Small intestine (tissue), 16 donors: ENCODE results near the gene NUTM2D. TPM values are rescaled to one million over a fixed set of nuclear protein-coding genes. Genes with fewer than 3 reads are reported as not detected.
"Not testable (repeated sequence)": the region's sequence is repeated elsewhere in the genome, so short reads cannot be mapped to it uniquely, and the experiment has no call there.

Experiments used
- DNase-seq, 2 donors: peaks; one replicate each; pipeline versions ENCODE4 v3.0.0 to v3.0.0-alpha.2; 2013
- FAIRE-seq: peaks from 2 replicates; lab custom pipeline; 2012; peaks lifted over from hg19 to GRCh38; lab: Jason Lieb, UNC
- H3K27ac ChIP-seq, 3 donors: one replicate each; pipeline ENCODE4 v1.5.1; 2013; ENCODE audit warnings: low read length in 2 of 3, mild to moderate bottlenecking in 2 of 3, control low read depth in 1 of 3, inconsistent platforms in 1 of 3, low read depth in 1 of 3, moderate library complexity in 1 of 3
- H3K27me3 ChIP-seq, 3 donors: one replicate each; pipeline ENCODE4 v1.6.1; 2013; ENCODE audit warnings: low read length in 3 of 3, inconsistent platforms in 1 of 3; ENCODE audit not compliant: control insufficient read depth in 3 of 3, insufficient read depth in 3 of 3
- H3K36me3 ChIP-seq, 3 donors: one replicate each; pipeline ENCODE4 v1.6.1; 2013; ENCODE audit warnings: low read length in 3 of 3, inconsistent platforms in 1 of 3, low read depth in 1 of 3, mild to moderate bottlenecking in 1 of 3, moderate library complexity in 1 of 3; ENCODE audit not compliant: control insufficient read depth in 3 of 3, insufficient read depth in 2 of 3
- H3K4me1 ChIP-seq, 3 donors: one replicate each; pipeline ENCODE4 v1.6.1; 2013; ENCODE audit warnings: low read length in 2 of 3, inconsistent platforms in 1 of 3, low read depth in 1 of 3, mild to moderate bottlenecking in 1 of 3, moderate library complexity in 1 of 3; ENCODE audit not compliant: control insufficient read depth in 3 of 3, insufficient read depth in 2 of 3
- H3K4me3 ChIP-seq, 3 donors: one replicate each; pipeline ENCODE4 v1.5.1; 2013; ENCODE audit warnings: low read length in 3 of 3, control low read depth in 1 of 3, inconsistent platforms in 1 of 3, low read depth in 1 of 3, mild to moderate bottlenecking in 1 of 3, moderate library complexity in 1 of 3
- H3K9me3 ChIP-seq, 2 donors: one replicate each; pipeline ENCODE4 v1.6.1; 2013; ENCODE audit warnings: low read depth in 1 of 2, low read length in 1 of 2; ENCODE audit not compliant: control insufficient read depth in 2 of 2, insufficient read depth in 1 of 2
- WGBS, 3 donors: extraction: QIAGEN DNeasy Blood & Tissue Kit; methylation state at CpG; one replicate each; pipeline ENCODE4 v1.1.7; 2013; 5-methylcytosine and 5-hydroxymethylcytosine counted together
- long read RNA-seq, 10 donors: transcript quantifications; one replicate each; lab custom pipeline, GENCODE V29; 2026
- polyA plus RNA-seq, 4 donors: library from polyadenylated mRNA; stranded (reverse) in 3 of 4; unstranded in 1 of 4; fragments of 200-250 nt in 3 of 4; fragments of 120-200 nt in 1 of 4; gene quantifications; one replicate each; pipeline versions ENCODE4 v1.2.1 to v1.2.3, GENCODE V29; 2013
- donor health status: healthy with polysubstance abuse.
- donor health status: control.
- donor health status: control.
- donor health status: Bipolar disorder and iron deficiency.
- donor health status: healthy.

NUTM2D gene
- 1 to 10 TPM; 2.0 to 2.9 (median 2.4) TPM for polyA plus RNA-seq
- long read RNA-seq, donor 1: 0 reads
- long read RNA-seq, donor 2: 0 reads
- long read RNA-seq, donor 3: 0 reads
- long read RNA-seq, donor 4: 0 reads
- long read RNA-seq, donor 5: 0 reads
- long read RNA-seq, donor 6: 0 reads
- long read RNA-seq, donor 7: 0 reads
- long read RNA-seq, donor 8: 0 reads
- long read RNA-seq, donor 9: 0 reads
- long read RNA-seq, donor 10: 0 reads

DNA sequence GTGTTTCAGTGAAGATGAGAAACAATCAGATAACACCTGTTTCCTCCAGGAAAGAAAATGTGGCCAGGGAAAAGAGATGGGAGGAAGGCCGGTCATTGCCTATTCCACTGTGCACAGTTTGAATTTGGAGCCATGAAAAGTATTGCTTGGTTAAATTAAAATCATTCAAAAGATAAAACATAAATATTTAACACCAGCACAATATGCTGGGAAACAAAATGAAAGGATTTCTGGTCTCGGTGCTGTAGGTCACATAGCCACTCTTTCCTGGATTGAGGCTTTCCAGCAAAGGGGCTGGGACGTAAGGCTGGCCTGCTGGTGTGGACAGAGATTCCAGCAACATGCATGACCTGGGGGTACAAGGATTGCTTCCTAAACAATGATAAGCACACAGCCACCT, at the start of gene NUTM2D:
TSS of gene NUTM2D (plus strand) at position 301 of the 400 bp plus-strand sequence. CDS start 522 bp downstream, outside the sequence.
- not testable (repeated sequence) for DNase-seq, H3K27me3 ChIP-seq, FAIRE-seq, H3K4me3 ChIP-seq, H3K36me3 ChIP-seq, H3K27ac ChIP-seq, H3K9me3 ChIP-seq, H3K4me1 ChIP-seq
- 100% methylated on average over 1 of the region's 3 CpGs; no CpG with 5 or more reads in 2 of the 3 donors for WGBS, 3 donors

- 77 to 95% (median 83%) methylated on average over 1 of the region's 1 CpG for WGBS, 3 donors
- not testable (repeated sequence) for FAIRE-seq
Measured at GRCh38 chr10:87308702-87309101, 48.8 kb upstream of the NUTM2D start.

DNA sequence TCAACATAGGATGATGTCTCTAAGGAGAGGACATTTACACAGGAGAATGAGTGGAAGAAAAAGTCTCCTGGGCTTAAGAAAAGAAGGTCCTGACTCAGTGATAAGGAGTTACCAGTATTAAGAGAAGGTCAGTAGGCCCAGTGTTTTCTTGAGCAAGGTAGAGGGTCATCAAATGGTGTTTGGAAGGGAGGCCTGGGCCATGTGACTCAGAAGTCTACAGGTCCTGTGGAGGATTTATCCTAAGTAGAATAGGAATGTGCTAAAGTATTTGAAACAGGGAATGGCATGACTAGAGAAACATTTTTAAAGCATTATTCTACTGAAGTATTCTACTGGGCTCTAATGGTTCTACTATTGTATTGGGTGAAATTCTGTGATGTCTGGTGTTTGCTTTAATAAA, 47.9 kb upstream of the NUTM2D start:
- not testable (repeated sequence) for H3K27me3 ChIP-seq, H3K4me3 ChIP-seq, H3K36me3 ChIP-seq, H3K27ac ChIP-seq, DNase-seq, H3K4me1 ChIP-seq, FAIRE-seq, H3K9me3 ChIP-seq

More at GRCh38 chr10:87308702-87309101, 48.8 kb upstream of the NUTM2D start:
- H3K36me3 ChIP-seq, H3K4me1 ChIP-seq, DNase-seq, H3K4me3 ChIP-seq, H3K27ac ChIP-seq, H3K9me3 ChIP-seq, H3K27me3 ChIP-seq: not testable (repeated sequence)

- FAIRE-seq, H3K4me1 ChIP-seq, H3K27me3 ChIP-seq, H3K27ac ChIP-seq, H3K9me3 ChIP-seq, H3K4me3 ChIP-seq, DNase-seq, H3K36me3 ChIP-seq: not testable (repeated sequence)
- 63 to 82% (median 64%) methylated on average over 1 of the region's 1 CpG for WGBS, 3 donors
Measured at GRCh38 chr10:87311521-87311920, 46.0 kb upstream of the NUTM2D start.

- H3K27ac ChIP-seq, H3K36me3 ChIP-seq, DNase-seq, H3K9me3 ChIP-seq, FAIRE-seq, H3K4me3 ChIP-seq, H3K27me3 ChIP-seq, H3K4me1 ChIP-seq: not testable (repeated sequence)
- 60 to 62% (median 62%) methylated on average over 3 of the region's 3 CpGs for WGBS, 3 donors
Measured at GRCh38 chr10:87313649-87314359, 43.7 kb upstream of the NUTM2D start.

- H3K27me3 ChIP-seq, DNase-seq, H3K4me1 ChIP-seq, FAIRE-seq, H3K36me3 ChIP-seq, H3K4me3 ChIP-seq, H3K9me3 ChIP-seq, H3K27ac ChIP-seq: not testable (repeated sequence)
- WGBS, 3 donors: 50 to 92% (median 70%) methylated on average over 2 to 3 of the region's 4 CpGs
Measured at GRCh38 chr10:87314360-87314973, 43.1 kb upstream of the NUTM2D start.

DNA sequence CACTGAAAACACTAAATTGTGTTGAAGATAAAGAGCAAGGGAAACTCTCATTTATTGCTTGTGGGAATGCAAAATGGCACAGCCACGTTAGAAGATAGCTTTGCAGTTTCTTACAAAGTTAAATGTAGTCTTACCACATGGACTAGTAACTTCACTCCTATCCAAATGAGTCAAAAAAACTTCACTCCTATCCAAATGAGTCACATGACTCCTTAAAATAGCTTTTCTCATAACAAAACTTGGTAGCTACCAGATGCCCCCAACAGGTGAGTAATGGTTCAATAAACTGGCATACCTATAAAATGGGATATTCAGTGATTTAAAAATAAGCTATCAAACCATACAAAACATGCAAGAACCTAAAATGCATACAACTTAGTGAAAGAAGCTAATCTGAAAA, 36.0 kb upstream of the NUTM2D start:
- DNase-seq, FAIRE-seq, H3K27ac ChIP-seq, H3K27me3 ChIP-seq, H3K4me3 ChIP-seq, H3K36me3 ChIP-seq, H3K4me1 ChIP-seq, H3K9me3 ChIP-seq: not testable (repeated sequence)
- WGBS, 3 donors: 30 to 33% methylated on average over 1 of the region's 1 CpG; no CpG with 5 or more reads in 1 of the 3 donors

- WGBS, 3 donors: 100% methylated on average over 2 to 4 of the region's 5 CpGs
Measured at GRCh38 chr10:87324559-87324958, 33.0 kb upstream of the NUTM2D start.

More at GRCh38 chr10:87324559-87324958, 33.0 kb upstream of the NUTM2D start:
- H3K4me1 ChIP-seq, H3K36me3 ChIP-seq, H3K27ac ChIP-seq, H3K27me3 ChIP-seq, H3K9me3 ChIP-seq, DNase-seq, FAIRE-seq, H3K4me3 ChIP-seq: not testable (repeated sequence)
